ENCODE data around the gene LHFPL6. TPM values are rescaled to one million over a fixed set of nuclear protein-coding genes. Genes with fewer than 3 reads are reported as not detected.
A peak's percentile ranks its signal among the peaks of the same experiment; 100 is the strongest.

LHFPL6 gene
- polyA plus RNA-seq, 1 donor: 31.4 TPM

- no peak for DNase-seq
These were observed 188.7 kb downstream of the LHFPL6 start for GRCh38 chr13:39414339-39414738.

GRCh38 chr13:39411511-39411910 is 191.5 kb downstream of the LHFPL6 start:
- DNase-seq: no peak

- DNase-seq: no peak
These were observed 192.0 kb downstream of the LHFPL6 start for GRCh38 chr13:39410964-39411363.

- DNase-seq: no peak
These were observed 192.7 kb downstream of the LHFPL6 start for GRCh38 chr13:39410096-39410901.

GRCh38 chr13:39408512-39408911 is 194.5 kb downstream of the LHFPL6 start:
- no peak for DNase-seq

GRCh38 chr13:39407786-39408185 is 195.2 kb downstream of the LHFPL6 start:
- DNase-seq: no peak

GRCh38 chr13:39407138-39407537 is 195.9 kb downstream of the LHFPL6 start:
- DNase-seq: no peak

- DNase-seq: no peak
These were observed 196.3 kb downstream of the LHFPL6 start for GRCh38 chr13:39406688-39407087.

- DNase-seq: no peak
These were observed 197.3 kb downstream of the LHFPL6 start for GRCh38 chr13:39405596-39406205.

- no peak for DNase-seq
These were observed 197.9 kb downstream of the LHFPL6 start for GRCh38 chr13:39405107-39405506.

GRCh38 chr13:39403106-39403505 is 199.9 kb downstream of the LHFPL6 start:
- DNase-seq: no peak

- DNase-seq: no peak
These were observed 200.6 kb downstream of the LHFPL6 start for GRCh38 chr13:39402221-39402970.

- DNase-seq: no peak
These were observed 201.2 kb downstream of the LHFPL6 start for GRCh38 chr13:39401756-39402155.

GRCh38 chr13:39401046-39401705 is 201.8 kb downstream of the LHFPL6 start:
- no peak for DNase-seq

- no peak for DNase-seq
These were observed 203.9 kb downstream of the LHFPL6 start for GRCh38 chr13:39399102-39399501.

- no peak for DNase-seq
These were observed 205.1 kb downstream of the LHFPL6 start for GRCh38 chr13:39397896-39398265.

- peak; percentile 60 for DNase-seq
These were observed 205.6 kb downstream of the LHFPL6 start for GRCh38 chr13:39397226-39397895.

- DNase-seq: no peak
These were observed 208.0 kb downstream of the LHFPL6 start for GRCh38 chr13:39394796-39395678.

GRCh38 chr13:39391761-39392160 is 211.2 kb downstream of the LHFPL6 start:
- no peak for DNase-seq

GRCh38 chr13:39389013-39389412 is 214.0 kb downstream of the LHFPL6 start:
- no peak for DNase-seq

Data from left kidney (tissue), 2 donors.